22Rv1 (cell line): ENCODE measurements around the gene PLG.

ENCODE experiments used
- ZFX ChIP-seq: fragments of 450-650 bp; IDR thresholded peaks from 2 replicates; pipeline ENCODE4 v1.6.1; 2017; ENCODE audit warnings: antibody characterized with exemption, borderline replicate concordance
- TF ChIP-seq, protein P1 (sequence below): fragments of 450-650 bp; IDR thresholded peaks from 2 replicates; pipeline ENCODE4 v1.5.1; 2017; ENCODE audit warnings: mild to moderate bottlenecking

- TF ChIP-seq, protein P1, sequence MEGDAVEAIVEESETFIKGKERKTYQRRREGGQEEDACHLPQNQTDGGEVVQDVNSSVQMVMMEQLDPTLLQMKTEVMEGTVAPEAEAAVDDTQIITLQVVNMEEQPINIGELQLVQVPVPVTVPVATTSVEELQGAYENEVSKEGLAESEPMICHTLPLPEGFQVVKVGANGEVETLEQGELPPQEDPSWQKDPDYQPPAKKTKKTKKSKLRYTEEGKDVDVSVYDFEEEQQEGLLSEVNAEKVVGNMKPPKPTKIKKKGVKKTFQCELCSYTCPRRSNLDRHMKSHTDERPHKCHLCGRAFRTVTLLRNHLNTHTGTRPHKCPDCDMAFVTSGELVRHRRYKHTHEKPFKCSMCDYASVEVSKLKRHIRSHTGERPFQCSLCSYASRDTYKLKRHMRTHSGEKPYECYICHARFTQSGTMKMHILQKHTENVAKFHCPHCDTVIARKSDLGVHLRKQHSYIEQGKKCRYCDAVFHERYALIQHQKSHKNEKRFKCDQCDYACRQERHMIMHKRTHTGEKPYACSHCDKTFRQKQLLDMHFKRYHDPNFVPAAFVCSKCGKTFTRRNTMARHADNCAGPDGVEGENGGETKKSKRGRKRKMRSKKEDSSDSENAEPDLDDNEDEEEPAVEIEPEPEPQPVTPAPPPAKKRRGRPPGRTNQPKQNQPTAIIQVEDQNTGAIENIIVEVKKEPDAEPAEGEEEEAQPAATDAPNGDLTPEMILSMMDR: no peak
- TF ChIP-seq ZFX: no peak
These were observed 54.0 kb downstream of the PLG start for GRCh38 chr6:160756021-160756420.
